Neural cell (in vitro differentiated cells): ENCODE results near the gene TOB1. TPM values are rescaled to one million over a fixed set of nuclear protein-coding genes. Genes with fewer than 3 reads are reported as not detected.

Experiments used
- H2AFZ ChIP-seq: fragments of 200-600, 300-800 bp; sonication (generic), shearing (Covaris generic); 2 replicates; pipeline ENCODE4 v1.6.0; 2014; ENCODE audit warnings: low read depth, mild to moderate bottlenecking, antibody characterized with exemption, low read length, moderate library complexity
- H3F3A ChIP-seq: fragments of 200-600 bp; shearing (Covaris generic); 2 replicates; pipeline ENCODE4 v1.6.1; 2016; ENCODE audit warnings: mild to moderate bottlenecking, moderate library complexity, mixed read lengths, antibody characterized with exemption, low read length; ENCODE audit not compliant: insufficient read depth, poor library complexity, severe bottlenecking
- H3K27ac ChIP-seq: fragments of 200-600, 300-800 bp; sonication (generic), shearing (Covaris generic); 2 replicates; pipeline ENCODE4 v1.5.1; 2014; ENCODE audit warnings: mild to moderate bottlenecking, low read length, moderate library complexity
- H3K27me3 ChIP-seq: fragments of 300-800, 200-600 bp; sonication (generic), shearing (Covaris generic); 2 replicates; pipeline ENCODE4 v1.6.0; 2014; ENCODE audit warnings: mild to moderate bottlenecking, low read depth, low read length, moderate library complexity; ENCODE audit not compliant: insufficient read depth
- H3K36me3 ChIP-seq: fragments of 300-800, 200-600 bp; sonication (generic), shearing (Covaris generic); 2 replicates; pipeline ENCODE4 v1.5.1; 2014; ENCODE audit warnings: mild to moderate bottlenecking, antibody characterized with exemption, low read length, moderate library complexity; ENCODE audit not compliant: insufficient read depth
- H3K4me2 ChIP-seq: fragments of 300-800, 200-600 bp; sonication (generic), shearing (Covaris generic); 2 replicates; pipeline ENCODE4 v1.6.0; 2014; ENCODE audit warnings: mild to moderate bottlenecking, low read length
- H3K4me3 ChIP-seq: fragments of 300-800, 200-600 bp; sonication (generic), shearing (Covaris generic); 2 replicates; pipeline ENCODE4 v1.5.1; 2014; ENCODE audit warnings: mild to moderate bottlenecking, low read length, moderate library complexity
- H3K79me2 ChIP-seq: fragments of 200-600 bp; shearing (Covaris generic); replicated peaks from 2 replicates; pipeline ENCODE4 v1.6.0; 2014; ENCODE audit warnings: mild to moderate bottlenecking, low read length, moderate library complexity; ENCODE audit not compliant: insufficient read depth
- H3K9ac ChIP-seq: fragments of 300-800, 200-600 bp; sonication (generic), shearing (Covaris generic); 2 replicates; pipeline ENCODE4 v1.6.1; 2016; ENCODE audit warnings: mild to moderate bottlenecking, low read length, mixed read lengths
- H3K9me2 ChIP-seq: fragments of 200-600 bp; shearing (Covaris generic); 2 replicates; pipeline ENCODE4 v1.6.1; 2016; ENCODE audit warnings: mild to moderate bottlenecking, low read length, mixed read lengths; ENCODE audit not compliant: insufficient read depth
- H3K9me3 ChIP-seq: fragments of 200-600, 300-800 bp; sonication (generic), shearing (Covaris generic); 2 replicates; pipeline ENCODE4 v1.6.1; 2016; ENCODE audit warnings: mild to moderate bottlenecking, mixed run types, low read length, moderate library complexity, mixed read lengths
- H4K20me1 ChIP-seq: fragments of 200-600 bp; shearing (Covaris generic); 2 replicates; pipeline ENCODE4 v1.6.1; 2016; ENCODE audit warnings: mild to moderate bottlenecking, mixed run types; ENCODE audit not compliant: insufficient read depth
- EP300 ChIP-seq: fragments of 450-650 bp; conservative IDR thresholded peaks from 2 replicates; pipeline ENCODE4 v1.6.1; 2014; ENCODE audit warnings: antibody characterized with exemption, mild to moderate bottlenecking, moderate library complexity; ENCODE audit not compliant: poor library complexity, severe bottlenecking
- EZH2 ChIP-seq: fragments of 200-600, 300-800 bp; shearing (Covaris generic), sonication (generic); IDR thresholded peaks from 2 replicates; pipeline ENCODE4 v1.6.1; 2014; ENCODE audit warnings: antibody characterized with exemption, low read length, borderline replicate concordance, mild to moderate bottlenecking; ENCODE audit not compliant: insufficient read depth, poor library complexity, severe bottlenecking
- MXI1 ChIP-seq: fragments of 450-650 bp; conservative IDR thresholded peaks from 2 replicates; pipeline ENCODE4 v1.6.1; 2014; ENCODE audit warnings: antibody characterized with exemption, mild to moderate bottlenecking; ENCODE audit not compliant: poor library complexity, severe bottlenecking
- POLR2AphosphoS5 ChIP-seq: IDR thresholded peaks from 2 replicates; pipeline ENCODE4 v1.6.1; 2012
- RAD21 ChIP-seq: fragments of 450-650 bp; conservative IDR thresholded peaks from 2 replicates; pipeline ENCODE4 v1.6.1; 2014; ENCODE audit warnings: antibody characterized with exemption, mild to moderate bottlenecking, moderate library complexity
- SMC3 ChIP-seq: fragments of 450-650 bp; conservative IDR thresholded peaks from 2 replicates; pipeline ENCODE4 v1.6.1; 2014; ENCODE audit warnings: antibody characterized with exemption, mild to moderate bottlenecking, moderate library complexity; ENCODE audit not compliant: poor library complexity
- TAF1 ChIP-seq: IDR thresholded peaks from 2 replicates; pipeline ENCODE4 v1.6.1; 2012; ENCODE audit warnings: low read depth
- polyA plus RNA-seq: library from polyadenylated mRNA; depleted of rRNA; stranded (reverse); fragments of >200 nt; gene quantifications from 2 replicates; pipeline ENCODE4 v1.2.3, GENCODE V29; 2014
- TF ChIP-seq, protein P1 (sequence below): fragments of 450-650 bp; IDR thresholded peaks from 2 replicates; pipeline ENCODE4 v1.5.1; 2014; ENCODE audit warnings: antibody characterized with exemption, mild to moderate bottlenecking, moderate library complexity; ENCODE audit not compliant: poor library complexity, severe bottlenecking
- TF ChIP-seq, protein P2 (sequence below): IDR thresholded peaks from 2 replicates; pipeline ENCODE4 v1.6.1; 2012; ENCODE audit warnings: borderline replicate concordance

Gene TOB1
- polyA plus RNA-seq, 1 donor from 2014 or later, result 8.9 TPM

DNA sequence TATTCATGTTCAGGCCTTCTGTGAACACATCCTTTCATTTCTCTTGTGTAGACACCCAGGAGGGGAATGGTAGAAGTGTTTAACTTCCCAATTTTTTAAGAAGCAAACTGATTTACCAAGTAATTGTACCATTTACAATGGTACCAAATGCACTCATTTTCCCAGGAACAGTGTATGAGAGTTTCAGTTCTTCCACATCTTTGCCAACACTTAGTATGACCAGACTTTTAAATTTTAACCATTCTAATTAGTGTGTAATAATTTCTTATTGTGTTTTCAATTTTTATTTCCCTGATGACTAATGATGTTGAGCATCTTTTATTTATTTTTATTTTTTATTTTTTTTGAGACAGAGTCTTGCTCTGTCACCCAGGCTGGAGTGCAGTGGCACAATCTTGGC is 41.0 kb downstream of the TOB1 start:
- Histone ChIP-seq H2AFZ (no peak overlapping the region), H3K4me3 (no peak overlapping the region), H3F3A (no peaks in the 10 kb centered on the region), H4K20me1 (no peaks in the 10 kb centered on the region), H3K27ac (no peak overlapping the region), H3K9me3 (no peaks in the 10 kb centered on the region), H3K9me2 (no peaks in the 10 kb centered on the region), H3K27me3 (no peaks in the 10 kb centered on the region), H3K4me2 (no peak overlapping the region), H3K79me2 (no peaks in the 10 kb centered on the region), H3K36me3 (no peaks in the 10 kb centered on the region), H3K9ac (no peak overlapping the region)
- TF ChIP-seq EP300 (no peak), RAD21 (no peak), POLR2AphosphoS5 (no peak)
- TF ChIP-seq, protein P1, sequence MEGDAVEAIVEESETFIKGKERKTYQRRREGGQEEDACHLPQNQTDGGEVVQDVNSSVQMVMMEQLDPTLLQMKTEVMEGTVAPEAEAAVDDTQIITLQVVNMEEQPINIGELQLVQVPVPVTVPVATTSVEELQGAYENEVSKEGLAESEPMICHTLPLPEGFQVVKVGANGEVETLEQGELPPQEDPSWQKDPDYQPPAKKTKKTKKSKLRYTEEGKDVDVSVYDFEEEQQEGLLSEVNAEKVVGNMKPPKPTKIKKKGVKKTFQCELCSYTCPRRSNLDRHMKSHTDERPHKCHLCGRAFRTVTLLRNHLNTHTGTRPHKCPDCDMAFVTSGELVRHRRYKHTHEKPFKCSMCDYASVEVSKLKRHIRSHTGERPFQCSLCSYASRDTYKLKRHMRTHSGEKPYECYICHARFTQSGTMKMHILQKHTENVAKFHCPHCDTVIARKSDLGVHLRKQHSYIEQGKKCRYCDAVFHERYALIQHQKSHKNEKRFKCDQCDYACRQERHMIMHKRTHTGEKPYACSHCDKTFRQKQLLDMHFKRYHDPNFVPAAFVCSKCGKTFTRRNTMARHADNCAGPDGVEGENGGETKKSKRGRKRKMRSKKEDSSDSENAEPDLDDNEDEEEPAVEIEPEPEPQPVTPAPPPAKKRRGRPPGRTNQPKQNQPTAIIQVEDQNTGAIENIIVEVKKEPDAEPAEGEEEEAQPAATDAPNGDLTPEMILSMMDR, result no peak
- TF ChIP-seq, protein P2, sequence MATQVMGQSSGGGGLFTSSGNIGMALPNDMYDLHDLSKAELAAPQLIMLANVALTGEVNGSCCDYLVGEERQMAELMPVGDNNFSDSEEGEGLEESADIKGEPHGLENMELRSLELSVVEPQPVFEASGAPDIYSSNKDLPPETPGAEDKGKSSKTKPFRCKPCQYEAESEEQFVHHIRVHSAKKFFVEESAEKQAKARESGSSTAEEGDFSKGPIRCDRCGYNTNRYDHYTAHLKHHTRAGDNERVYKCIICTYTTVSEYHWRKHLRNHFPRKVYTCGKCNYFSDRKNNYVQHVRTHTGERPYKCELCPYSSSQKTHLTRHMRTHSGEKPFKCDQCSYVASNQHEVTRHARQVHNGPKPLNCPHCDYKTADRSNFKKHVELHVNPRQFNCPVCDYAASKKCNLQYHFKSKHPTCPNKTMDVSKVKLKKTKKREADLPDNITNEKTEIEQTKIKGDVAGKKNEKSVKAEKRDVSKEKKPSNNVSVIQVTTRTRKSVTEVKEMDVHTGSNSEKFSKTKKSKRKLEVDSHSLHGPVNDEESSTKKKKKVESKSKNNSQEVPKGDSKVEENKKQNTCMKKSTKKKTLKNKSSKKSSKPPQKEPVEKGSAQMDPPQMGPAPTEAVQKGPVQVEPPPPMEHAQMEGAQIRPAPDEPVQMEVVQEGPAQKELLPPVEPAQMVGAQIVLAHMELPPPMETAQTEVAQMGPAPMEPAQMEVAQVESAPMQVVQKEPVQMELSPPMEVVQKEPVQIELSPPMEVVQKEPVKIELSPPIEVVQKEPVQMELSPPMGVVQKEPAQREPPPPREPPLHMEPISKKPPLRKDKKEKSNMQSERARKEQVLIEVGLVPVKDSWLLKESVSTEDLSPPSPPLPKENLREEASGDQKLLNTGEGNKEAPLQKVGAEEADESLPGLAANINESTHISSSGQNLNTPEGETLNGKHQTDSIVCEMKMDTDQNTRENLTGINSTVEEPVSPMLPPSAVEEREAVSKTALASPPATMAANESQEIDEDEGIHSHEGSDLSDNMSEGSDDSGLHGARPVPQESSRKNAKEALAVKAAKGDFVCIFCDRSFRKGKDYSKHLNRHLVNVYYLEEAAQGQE, result no peak

DNA sequence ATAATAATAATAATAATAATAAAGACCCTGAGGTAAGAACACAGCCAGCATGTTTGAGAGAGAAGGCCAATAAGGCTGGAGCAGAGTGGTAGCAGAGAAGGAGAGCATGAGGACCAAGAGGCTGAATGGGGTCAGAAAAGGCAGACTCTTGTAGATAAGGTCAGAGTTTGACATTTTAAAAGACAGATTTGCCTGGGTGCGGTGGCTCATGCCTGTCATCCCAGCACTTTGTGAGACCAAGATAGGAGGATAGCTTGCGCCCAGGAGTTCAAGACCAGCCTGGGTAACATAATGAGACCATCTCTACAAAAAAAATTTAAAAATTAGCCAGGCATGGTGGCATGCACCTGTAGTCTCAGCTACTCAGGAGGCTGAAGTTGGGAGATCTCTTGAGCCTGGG is 41.7 kb downstream of the TOB1 start:
- TF ChIP-seq, protein P2, result no peak
- no peak for TF ChIP-seq EZH2
- TF ChIP-seq, protein P1, result no peak
- no peak for TF ChIP-seq SMC3
- no peak for TF ChIP-seq TAF1
- no peak for TF ChIP-seq EP300
- no peak for TF ChIP-seq POLR2AphosphoS5
- no peak for TF ChIP-seq RAD21
- no peak for TF ChIP-seq MXI1
- no peaks in the 10 kb centered on the region for H3K9me2 ChIP-seq
- no peak overlapping the region for H3K27ac ChIP-seq
- no peak overlapping the region for H2AFZ ChIP-seq
- H4K20me1 ChIP-seq, result no peaks in the 10 kb centered on the region
- no peaks in the 10 kb centered on the region for H3F3A ChIP-seq
- H3K79me2 ChIP-seq, result no peaks in the 10 kb centered on the region
- no peak overlapping the region for H3K4me2 ChIP-seq
- H3K9ac ChIP-seq, result no peak overlapping the region
- H3K36me3 ChIP-seq, result no peaks in the 10 kb centered on the region
- no peak overlapping the region for H3K4me3 ChIP-seq
- no peaks in the 10 kb centered on the region for H3K27me3 ChIP-seq
- H3K9me3 ChIP-seq, result no peaks in the 10 kb centered on the region
